B cell (primary cell): ENCODE results near the gene WHAMM. TPM values are rescaled to one million over a fixed set of nuclear protein-coding genes. Genes with fewer than 3 reads are reported as not detected.

Experiments used
- ATAC-seq: fragments of 200-7000 bp; cut with Tn5 transposase; one replicate; pipeline ENCODE4 v1.10.0; 2021; ENCODE audit warnings: low read depth, mild to moderate bottlenecking, moderate number of reproducible peaks, moderate library complexity
- CTCF ChIA-PET: fragments of 350-600 bp; sonication (Branson Sonifier 250); formaldehyde crosslinking; loops from one replicate; lab custom pipeline; 2021; ENCODE audit warnings: antibody characterized with exemption, inconsistent platforms; lab: Charles Lee
- POLR2A ChIA-PET: fragments of 350-600 bp; sonication (Branson Sonifier 250); formaldehyde crosslinking; loops from one replicate; lab custom pipeline; 2021; ENCODE audit warnings: antibody characterized with exemption; lab: Charles Lee
- DNase-seq: peaks from one replicate; pipeline ENCODE4 v3.0.0; 2013
- H2AFZ ChIP-seq: 2 replicates; pipeline ENCODE4 v1.6.1; 2012; ENCODE audit warnings: mild to moderate bottlenecking, low read depth, low read length; ENCODE audit not compliant: insufficient read depth, poor library complexity, severe bottlenecking
- H3K27ac ChIP-seq, 2 donors: 1 replicate in 1 of 2; 2 replicates in 1 of 2; pipeline ENCODE4 v1.5.1; 2012 to 2013; ENCODE audit warnings: low read length in 2 of 2, mild to moderate bottlenecking in 2 of 2, moderate library complexity in 1 of 2
- H3K27me3 ChIP-seq, 4 experiments: fragments of 200-600 bp in 1 of 4; sonication (generic) in 1 of 4; replicated peaks in 1 of 4; 1 replicate in 2 of 4; 2 replicates in 2 of 4; pipeline versions ENCODE4 v1.6.1 to v1.7.0; 2013 to 2016; ENCODE audit warnings: low read length in 3 of 4, mild to moderate bottlenecking in 2 of 4, mixed read lengths in 1 of 4, moderate library complexity in 1 of 4; ENCODE audit not compliant: insufficient read depth in 4 of 4, control insufficient read depth in 3 of 4; ENCODE audit errors: control extremely low read depth in 1 of 4
- H3K36me3 ChIP-seq, 2 experiments: replicated peaks in 1 of 2; 1 replicate in 1 of 2; 2 replicates in 1 of 2; pipeline versions ENCODE4 v1.6.1 to v1.7.1; 2013; ENCODE audit warnings: low read length in 1 of 2; ENCODE audit not compliant: insufficient read depth in 2 of 2, control insufficient read depth in 1 of 2; ENCODE audit errors: control extremely low read depth in 1 of 2, extremely low read depth in 1 of 2
- H3K4me1 ChIP-seq, 2 donors: fragments of 200-600 bp in 1 of 2; sonication (generic) in 1 of 2; 1 replicate in 1 of 2; 2 replicates in 1 of 2; pipeline versions ENCODE4 v1.5.1 to v1.6.1; 2013 to 2017; ENCODE audit warnings: low read length in 2 of 2; ENCODE audit not compliant: control insufficient read depth in 2 of 2, insufficient read depth in 2 of 2
- H3K4me2 ChIP-seq: replicated peaks from 2 replicates; pipeline ENCODE3; 2012; ENCODE audit warnings: mild to moderate bottlenecking, low read depth, low read length; ENCODE audit not compliant: poor library complexity, severe bottlenecking
- H3K4me3 ChIP-seq, 5 experiments: fragments of 200-600 bp in 1 of 5; sonication (generic) in 1 of 5; 1 replicate in 3 of 5; 2 replicates in 2 of 5; pipeline versions ENCODE4 v1.5.1 to v1.7.0; 2011 to 2016; ENCODE audit warnings: low read length in 4 of 5, mild to moderate bottlenecking in 4 of 5, low read depth in 2 of 5, control low read depth in 1 of 5, moderate library complexity in 1 of 5; ENCODE audit not compliant: insufficient read depth in 1 of 5; ENCODE audit errors: control extremely low read depth in 1 of 5, extremely low read depth in 1 of 5
- H3K79me2 ChIP-seq: fragments of 200-600 bp; sonication (generic); one replicate; pipeline ENCODE4 v1.6.0; 2016; ENCODE audit warnings: low read length; ENCODE audit not compliant: control insufficient read depth, insufficient read depth
- H3K9ac ChIP-seq: fragments of 200-600 bp; sonication (generic); 2 replicates; pipeline ENCODE4 v1.6.1; 2017; ENCODE audit warnings: mild to moderate bottlenecking, low read length, moderate library complexity
- H3K9me3 ChIP-seq, 3 donors: one replicate each; pipeline versions ENCODE4 v1.6.1 to v1.7.1; 2013; ENCODE audit warnings: low read length in 2 of 3; ENCODE audit not compliant: control insufficient read depth in 2 of 3, insufficient read depth in 1 of 3; ENCODE audit errors: control extremely low read depth in 1 of 3
- H4K20me1 ChIP-seq: 2 replicates; pipeline ENCODE4 v1.6.0; 2012; ENCODE audit warnings: mild to moderate bottlenecking, low read length; ENCODE audit not compliant: insufficient read depth, control insufficient read depth, poor library complexity, severe bottlenecking
- H3K27ac Mint-ChIP-seq: one replicate; pipeline ENCODE4 v1.8.0; 2021; ENCODE audit warnings: mixed read lengths
- H3K27me3 Mint-ChIP-seq: one replicate; pipeline ENCODE4 v1.8.0; 2021; ENCODE audit warnings: mixed read lengths
- H3K4me1 Mint-ChIP-seq: one replicate; pipeline ENCODE4 v1.8.0; 2021; ENCODE audit warnings: mixed read lengths
- H3K4me3 Mint-ChIP-seq: one replicate; pipeline ENCODE4 v1.8.0; 2021; ENCODE audit warnings: mixed read lengths
- H3K9me3 Mint-ChIP-seq: one replicate; pipeline ENCODE4 v1.8.0; 2022; ENCODE audit warnings: mixed read lengths; ENCODE audit not compliant: insufficient read depth
- EZH2 ChIP-seq: IDR thresholded peaks from 2 replicates; pipeline ENCODE4 v1.6.1; 2012; ENCODE audit warnings: borderline replicate concordance, low read depth, mild to moderate bottlenecking, moderate library complexity, low read length; ENCODE audit not compliant: insufficient read depth, poor library complexity, severe bottlenecking
- WGBS: methylation state at CpG from one replicate; pipeline ENCODE4 v1.1.5; 2013; ENCODE audit warnings: missing lambda C conversion rate; ENCODE audit not compliant: insufficient coverage; 5-methylcytosine and 5-hydroxymethylcytosine counted together
- intact Hi-C: fragments of 100-400 bp; cut with micrococcal nuclease; formaldehyde crosslinking; loops from one replicate; pipeline ENCODE4 v1.10.0; 2022
- polyA plus RNA-seq: library from polyadenylated mRNA; depleted of rRNA; stranded (reverse); fragments of >200 nt; gene quantifications from 2 replicates; pipeline ENCODE4 v1.2.3, GENCODE V29; 2012
- total RNA-seq, 2 donors: library from RNA; stranded (reverse); fragments of 120-200 nt in 1 of 2; gene quantifications; 1 replicate in 1 of 2; 2 replicates in 1 of 2; pipeline versions ENCODE4 v1.2.3 to v1.2.4, GENCODE V29; 2013 to 2022
- TF ChIP-seq, protein P1 (sequence below): fragments of 200-600 bp; IDR thresholded peaks from one replicate; pipeline ENCODE4 v1.8.0; 2022; ENCODE audit warnings: antibody characterized with exemption, mild to moderate bottlenecking

Gene WHAMM
- total and polyA plus RNA-seq, 2 donors (not counting 1 experiment from before 2014, with no cell fraction given) = 18.3 to 31.3 TPM

DNA sequence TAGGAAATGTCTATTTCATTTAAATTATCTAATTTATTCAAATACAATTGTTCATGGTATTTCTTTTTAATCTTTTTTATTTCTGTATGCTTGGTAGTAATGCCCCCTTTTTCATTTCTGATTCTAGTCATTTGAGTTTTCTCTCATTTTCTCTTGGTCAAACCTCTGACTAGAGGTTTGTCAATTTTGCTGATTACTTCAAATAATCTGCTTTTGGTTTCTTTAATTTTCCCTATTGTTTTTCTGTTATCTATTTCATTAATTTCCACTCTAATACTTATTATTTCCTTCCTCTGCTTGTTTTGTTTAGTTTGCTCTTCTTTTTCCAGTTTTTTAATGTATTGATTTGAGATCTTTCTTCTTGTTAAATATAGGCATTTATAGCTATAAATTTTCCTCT is 15.7 kb upstream of the WHAMM start:
- Mint-ChIP-seq H3K4me3 (no peak overlapping the region), H3K9me3 (peaks cover 8% of the 10 kb centered on the region), H3K4me1 (no peaks in the 10 kb centered on the region), H3K27ac (no peak overlapping the region), H3K27me3 (peaks cover 9% of the 10 kb centered on the region)
- H4K20me1 ChIP-seq = no peaks in the 10 kb centered on the region
- no peaks in the 10 kb centered on the region for H3K4me1 ChIP-seq
- peaks cover 0 to 6% (median 2%) of the 10 kb centered on the region in 4 experiments for H3K27me3 ChIP-seq
- no peak overlapping the region for H3K27ac ChIP-seq
- H3K4me2 ChIP-seq = no peak overlapping the region
- CTCF ChIA-PET = no interaction called here
- POLR2A ChIA-PET = no interaction called here
- H3K4me3 ChIP-seq = no peak overlapping the region
- no peak overlapping the region for H3K9ac ChIP-seq
- intact Hi-C loops = no loop called here
- H3K9me3 ChIP-seq = no peaks in the 10 kb centered on the region
- no peak for ATAC-seq
- H2AFZ ChIP-seq = no peak overlapping the region
- H3K36me3 ChIP-seq = no peaks in the 10 kb centered on the region
- TF ChIP-seq EZH2 = no peak
- TF ChIP-seq, protein P1, sequence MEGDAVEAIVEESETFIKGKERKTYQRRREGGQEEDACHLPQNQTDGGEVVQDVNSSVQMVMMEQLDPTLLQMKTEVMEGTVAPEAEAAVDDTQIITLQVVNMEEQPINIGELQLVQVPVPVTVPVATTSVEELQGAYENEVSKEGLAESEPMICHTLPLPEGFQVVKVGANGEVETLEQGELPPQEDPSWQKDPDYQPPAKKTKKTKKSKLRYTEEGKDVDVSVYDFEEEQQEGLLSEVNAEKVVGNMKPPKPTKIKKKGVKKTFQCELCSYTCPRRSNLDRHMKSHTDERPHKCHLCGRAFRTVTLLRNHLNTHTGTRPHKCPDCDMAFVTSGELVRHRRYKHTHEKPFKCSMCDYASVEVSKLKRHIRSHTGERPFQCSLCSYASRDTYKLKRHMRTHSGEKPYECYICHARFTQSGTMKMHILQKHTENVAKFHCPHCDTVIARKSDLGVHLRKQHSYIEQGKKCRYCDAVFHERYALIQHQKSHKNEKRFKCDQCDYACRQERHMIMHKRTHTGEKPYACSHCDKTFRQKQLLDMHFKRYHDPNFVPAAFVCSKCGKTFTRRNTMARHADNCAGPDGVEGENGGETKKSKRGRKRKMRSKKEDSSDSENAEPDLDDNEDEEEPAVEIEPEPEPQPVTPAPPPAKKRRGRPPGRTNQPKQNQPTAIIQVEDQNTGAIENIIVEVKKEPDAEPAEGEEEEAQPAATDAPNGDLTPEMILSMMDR = no peak
- H3K79me2 ChIP-seq = no peaks in the 10 kb centered on the region
- no peak for DNase-seq

DNA sequence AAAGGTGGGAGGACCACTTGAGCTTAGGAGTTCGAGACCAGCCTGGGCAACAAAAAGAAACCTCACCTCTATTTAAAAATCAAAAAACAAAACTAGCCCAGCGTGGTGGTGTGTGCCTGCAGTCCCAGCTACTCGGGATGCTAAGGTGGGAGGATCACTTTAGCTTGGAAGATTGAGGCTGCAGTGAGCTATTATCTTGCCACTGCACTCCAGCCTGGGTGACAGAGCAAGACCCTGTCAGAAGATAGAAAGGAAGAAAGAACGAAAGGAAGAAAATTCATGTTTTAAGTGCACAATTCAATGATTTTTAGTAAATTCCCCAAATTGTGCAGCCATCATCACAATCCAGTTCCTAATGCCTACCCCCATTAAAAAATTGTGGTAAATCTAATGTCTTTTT is 11.3 kb upstream of the WHAMM start:
- H3K4me3 ChIP-seq = no peak overlapping the region
- H3K4me1 ChIP-seq = no peaks in the 10 kb centered on the region
- Mint-ChIP-seq H3K27ac (no peak overlapping the region), H3K4me1 (no peaks in the 10 kb centered on the region), H3K4me3 (no peak overlapping the region), H3K27me3 (peaks cover 15% of the 10 kb centered on the region), H3K9me3 (peaks cover 6% of the 10 kb centered on the region)
- WGBS = 71% methylated on average over 1 of the region's 4 CpGs
- CTCF ChIA-PET = no interaction called here
- intact Hi-C loops = no loop called here
- no peaks in the 10 kb centered on the region for H4K20me1 ChIP-seq
- peaks cover 0 to 10% (median 2%) of the 10 kb centered on the region in 4 experiments for H3K27me3 ChIP-seq
- no peak overlapping the region for H3K27ac ChIP-seq
- TF ChIP-seq, protein P1 = no peak
- no peak for TF ChIP-seq EZH2
- no peak overlapping the region for H3K4me2 ChIP-seq
- H3K9me3 ChIP-seq = no peaks in the 10 kb centered on the region
- no peak overlapping the region for H2AFZ ChIP-seq
- ATAC-seq = no peak
- no peak for DNase-seq
- peaks cover 3% of the 10 kb centered on the region for H3K79me2 ChIP-seq
- no peak overlapping the region for H3K9ac ChIP-seq
- POLR2A ChIA-PET = interaction anchor here (0.7 kb wide), 1 partner anchor 145 kb away, joined by 6 read pairs; no protein-coding TSS in a partner anchor
- no peaks in the 10 kb centered on the region for H3K36me3 ChIP-seq
